GM20431 (cell line): ENCODE measurements around the gene GCH1.
"Not testable (repeated sequence)": the region's sequence is repeated elsewhere in the genome, so short reads cannot be mapped to it uniquely, and the experiment has no call there.

ENCODE experiments used
- in situ Hi-C: fragments of 300-500 bp; cut with MseI, MboI; formaldehyde crosslinking; loops from one replicate; pipeline ENCODE4 v1.15.0; 2020; ENCODE audit warnings: low sequenced_read_pairs; ENCODE audit not compliant: unreplicated experiment

The GCH1 gene

GRCh38 chr14:54902521-54903420, at the start of gene GCH1:
TSS of gene GCH1 (minus strand) at chr14:54902826. CDS start at chr14:54902663, 163 bp downstream.
- in situ Hi-C loops = no loop called here

- in situ Hi-C loops = no loop called here
These were observed 44.6 kb upstream of the GCH1 start for GRCh38 chr14:54947230-54947629.

GRCh38 chr14:54946500-54946899, 43.9 kb upstream of the GCH1 start:
- in situ Hi-C loops = no loop called here

GRCh38 chr14:54944737-54945391, 42.2 kb upstream of the GCH1 start:
- in situ Hi-C loops = no loop called here

GRCh38 chr14:54942913-54943312, 40.3 kb upstream of the GCH1 start:
- in situ Hi-C loops = no loop called here

- in situ Hi-C loops = no loop called here
These were observed 34.2 kb upstream of the GCH1 start for GRCh38 chr14:54936816-54937215.

- in situ Hi-C loops = no loop called here
These were observed 33.3 kb upstream of the GCH1 start for GRCh38 chr14:54935958-54936357.

- in situ Hi-C loops = no loop called here
These were observed 32.5 kb upstream of the GCH1 start for GRCh38 chr14:54935100-54935499.

- in situ Hi-C loops = no loop called here
These were observed 30.4 kb upstream of the GCH1 start for GRCh38 chr14:54933006-54933405.

- in situ Hi-C loops = no loop called here
These were observed 29.1 kb upstream of the GCH1 start for GRCh38 chr14:54931598-54932340.

GRCh38 chr14:54931101-54931500, 28.5 kb upstream of the GCH1 start:
- in situ Hi-C loops = no loop called here

- in situ Hi-C loops = no loop called here
These were observed 26.9 kb upstream of the GCH1 start for GRCh38 chr14:54929556-54929955.

- in situ Hi-C loops = no loop called here
These were observed 25.6 kb upstream of the GCH1 start for GRCh38 chr14:54928216-54928615.

- in situ Hi-C loops = no loop called here
These were observed 24.9 kb upstream of the GCH1 start for GRCh38 chr14:54927551-54927950.

GRCh38 chr14:54926570-54926969, 23.9 kb upstream of the GCH1 start:
- in situ Hi-C loops = not testable (repeated sequence)

GRCh38 chr14:54922598-54922997, 20.0 kb upstream of the GCH1 start:
- in situ Hi-C loops = no loop called here

GRCh38 chr14:54920052-54920451, 17.4 kb upstream of the GCH1 start:
- in situ Hi-C loops = no loop called here

GRCh38 chr14:54919330-54919729, 16.7 kb upstream of the GCH1 start:
- in situ Hi-C loops = no loop called here

- in situ Hi-C loops = no loop called here
These were observed 15.8 kb upstream of the GCH1 start for GRCh38 chr14:54918427-54918826.

GRCh38 chr14:54916101-54916500, 13.5 kb upstream of the GCH1 start:
- in situ Hi-C loops = no loop called here
